Measurements from ENCODE around the gene ARRDC1.

DNA sequence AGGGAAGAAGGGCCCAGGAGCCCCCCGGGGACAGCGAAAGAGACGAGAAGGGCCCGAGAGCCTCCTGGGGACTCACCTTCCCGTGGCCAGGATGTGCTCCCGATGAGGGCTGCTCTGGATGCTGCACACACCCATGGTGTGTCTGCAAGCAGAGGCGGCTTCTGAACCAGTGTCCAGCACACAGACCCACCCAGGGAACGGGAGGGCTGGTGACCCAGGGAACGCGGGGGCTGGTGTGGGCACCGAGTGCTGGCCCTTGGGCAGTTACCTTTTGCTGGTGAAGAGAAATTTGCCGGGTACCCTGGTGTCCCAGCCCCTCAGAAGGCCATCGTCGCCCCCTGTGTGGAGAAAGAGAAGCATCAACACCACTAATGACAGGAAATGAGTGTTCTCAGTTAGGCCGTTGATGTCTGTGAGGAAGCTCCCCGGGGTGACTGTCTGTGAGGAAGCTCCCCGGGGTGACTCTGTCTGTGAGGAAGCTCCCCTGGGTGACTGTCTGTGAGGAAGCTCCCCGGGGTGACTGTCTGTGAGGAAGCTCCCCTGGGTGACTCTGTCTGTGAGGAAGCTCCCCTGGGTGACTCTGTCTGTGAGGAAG lies 40.6 kb upstream of the ARRDC1 start:
- TF ChIP-seq, protein P1, sequence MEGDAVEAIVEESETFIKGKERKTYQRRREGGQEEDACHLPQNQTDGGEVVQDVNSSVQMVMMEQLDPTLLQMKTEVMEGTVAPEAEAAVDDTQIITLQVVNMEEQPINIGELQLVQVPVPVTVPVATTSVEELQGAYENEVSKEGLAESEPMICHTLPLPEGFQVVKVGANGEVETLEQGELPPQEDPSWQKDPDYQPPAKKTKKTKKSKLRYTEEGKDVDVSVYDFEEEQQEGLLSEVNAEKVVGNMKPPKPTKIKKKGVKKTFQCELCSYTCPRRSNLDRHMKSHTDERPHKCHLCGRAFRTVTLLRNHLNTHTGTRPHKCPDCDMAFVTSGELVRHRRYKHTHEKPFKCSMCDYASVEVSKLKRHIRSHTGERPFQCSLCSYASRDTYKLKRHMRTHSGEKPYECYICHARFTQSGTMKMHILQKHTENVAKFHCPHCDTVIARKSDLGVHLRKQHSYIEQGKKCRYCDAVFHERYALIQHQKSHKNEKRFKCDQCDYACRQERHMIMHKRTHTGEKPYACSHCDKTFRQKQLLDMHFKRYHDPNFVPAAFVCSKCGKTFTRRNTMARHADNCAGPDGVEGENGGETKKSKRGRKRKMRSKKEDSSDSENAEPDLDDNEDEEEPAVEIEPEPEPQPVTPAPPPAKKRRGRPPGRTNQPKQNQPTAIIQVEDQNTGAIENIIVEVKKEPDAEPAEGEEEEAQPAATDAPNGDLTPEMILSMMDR (IDR thresholded peaks at IDR 0.05): no peak
- no peak for TF ChIP-seq POLR2A (IDR thresholded peaks at IDR 0.05)
